GM18505 (cell line): ENCODE measurements around the gene RPS21.

Experiments used
- ATAC-seq: cut with Tn5 transposase; IDR thresholded peaks from one replicate; pipeline ENCODE4 v1.9.1; 2021; ENCODE audit not compliant: unreplicated experiment
- POLR2A ChIP-seq: IDR thresholded peaks from 4 replicates; pipeline ENCODE4 v1.6.1; 2011; ENCODE audit warnings: borderline replicate concordance; ENCODE audit not compliant: insufficient read depth, insufficient read length; ENCODE audit errors: extremely low read depth

RPS21 gene

GRCh38 chr20:62395311-62396242, 8.7 kb downstream of the RPS21 start:
- no peak for ATAC-seq
- no peak for TF ChIP-seq POLR2A

GRCh38 chr20:62396367-62397239, 9.7 kb downstream of the RPS21 start:
- TF ChIP-seq POLR2A, result no peak
- no peak for ATAC-seq

- no peak for ATAC-seq
- TF ChIP-seq POLR2A, result no peak
Observed at GRCh38 chr20:62398120-62398821, 11.4 kb downstream of the RPS21 start.

- no peak for TF ChIP-seq POLR2A
Observed at GRCh38 chr20:62400021-62400420, 13.1 kb downstream of the RPS21 start.

GRCh38 chr20:62400541-62400940, 13.6 kb downstream of the RPS21 start:
- no peak for TF ChIP-seq POLR2A
- no peak for ATAC-seq

More at GRCh38 chr20:62400021-62400420, 13.1 kb downstream of the RPS21 start:
- no peak for ATAC-seq

- ATAC-seq, result no peak
- TF ChIP-seq POLR2A, result no peak
Observed at GRCh38 chr20:62401331-62401779, 14.5 kb downstream of the RPS21 start.

GRCh38 chr20:62402456-62403150, 15.7 kb downstream of the RPS21 start:
- no peak for ATAC-seq
- TF ChIP-seq POLR2A, result no peak

GRCh38 chr20:62403331-62403730, 16.4 kb downstream of the RPS21 start:
- TF ChIP-seq POLR2A, result no peak
- no peak for ATAC-seq

- TF ChIP-seq POLR2A, result no peak
- ATAC-seq, result no peak
Observed at GRCh38 chr20:62404112-62404665, 17.3 kb downstream of the RPS21 start.

GRCh38 chr20:62404761-62405107, 17.8 kb downstream of the RPS21 start:
- no peak for ATAC-seq
- no peak for TF ChIP-seq POLR2A

GRCh38 chr20:62405108-62405980, 18.4 kb downstream of the RPS21 start:
- no peak for TF ChIP-seq POLR2A
- no peak for ATAC-seq
